Ishikawa (cell line): Measurements from ENCODE around the gene FDXR.

Experiments used
- CEBPB ChIP-seq: IDR thresholded peaks from 2 replicates; pipeline ENCODE4 v1.6.1; 2012
- EGR1 ChIP-seq: IDR thresholded peaks from 2 replicates; pipeline ENCODE4 v1.6.1; 2012
- EP300 ChIP-seq: IDR thresholded peaks from 2 replicates; pipeline ENCODE4 v1.6.1; 2012; ENCODE audit warnings: borderline replicate concordance
- FOXM1 ChIP-seq: IDR thresholded peaks from 2 replicates; pipeline ENCODE4 v1.6.1; 2012; ENCODE audit warnings: low read depth, borderline replicate concordance
- RAD21 ChIP-seq: IDR thresholded peaks from 2 replicates; pipeline ENCODE4 v1.6.1; 2012; ENCODE audit warnings: low read depth
- TAF1 ChIP-seq: IDR thresholded peaks from 2 replicates; pipeline ENCODE4 v1.6.1; 2012; ENCODE audit warnings: low read depth, mild to moderate bottlenecking
- YY1 ChIP-seq: IDR thresholded peaks from 2 replicates; pipeline ENCODE4 v1.6.1; 2012; ENCODE audit warnings: low read depth
- ZBTB7A ChIP-seq: IDR thresholded peaks from 2 replicates; pipeline ENCODE4 v1.6.1; 2012; ENCODE audit warnings: low read depth
- TF ChIP-seq, protein P1 (sequence below): IDR thresholded peaks from 2 replicates; pipeline ENCODE4 v1.6.1; 2012
- TF ChIP-seq, protein P2 (sequence below): IDR thresholded peaks from 2 replicates; pipeline ENCODE4 v1.6.1; 2012

DNA sequence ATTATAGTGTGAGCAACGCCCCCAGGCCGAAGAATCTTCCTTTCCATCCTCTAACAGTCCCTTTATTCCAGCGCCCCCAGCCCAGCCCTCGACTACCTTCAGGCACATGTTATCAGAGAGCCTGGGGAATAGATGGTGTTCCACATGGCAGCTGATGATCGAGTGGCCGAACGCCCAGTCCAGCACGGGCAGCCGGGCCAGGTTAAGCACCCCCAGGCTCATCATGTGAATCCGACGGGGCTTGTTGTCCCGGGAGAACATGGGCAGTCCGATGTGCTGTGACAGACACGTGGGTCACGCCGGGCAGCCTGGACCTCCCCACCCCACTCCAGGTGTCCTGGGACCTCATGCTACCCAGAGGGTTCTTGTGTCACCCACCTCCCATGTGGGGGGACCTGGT is 6.5 kb upstream of the FDXR start:
- TF ChIP-seq, protein P1, sequence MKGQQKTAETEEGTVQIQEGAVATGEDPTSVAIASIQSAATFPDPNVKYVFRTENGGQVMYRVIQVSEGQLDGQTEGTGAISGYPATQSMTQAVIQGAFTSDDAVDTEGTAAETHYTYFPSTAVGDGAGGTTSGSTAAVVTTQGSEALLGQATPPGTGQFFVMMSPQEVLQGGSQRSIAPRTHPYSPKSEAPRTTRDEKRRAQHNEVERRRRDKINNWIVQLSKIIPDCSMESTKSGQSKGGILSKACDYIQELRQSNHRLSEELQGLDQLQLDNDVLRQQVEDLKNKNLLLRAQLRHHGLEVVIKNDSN = no peak
- TF ChIP-seq EP300 = no peak
- TF ChIP-seq, protein P2, sequence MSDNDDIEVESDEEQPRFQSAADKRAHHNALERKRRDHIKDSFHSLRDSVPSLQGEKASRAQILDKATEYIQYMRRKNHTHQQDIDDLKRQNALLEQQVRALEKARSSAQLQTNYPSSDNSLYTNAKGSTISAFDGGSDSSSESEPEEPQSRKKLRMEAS = no peak
- no peak for TF ChIP-seq RAD21
- no peak for TF ChIP-seq CEBPB
- no peak for TF ChIP-seq YY1
- no peak for TF ChIP-seq FOXM1
- TF ChIP-seq EGR1 = no peak
- no peak for TF ChIP-seq TAF1
- TF ChIP-seq ZBTB7A = no peak
